SK-MEL-5 (cell line): ENCODE data around the gene EME2. TPM values are rescaled to one million over a fixed set of nuclear protein-coding genes. Genes with fewer than 3 reads are reported as not detected.

Experiments used
- DNase-seq: peaks from one replicate; pipeline ENCODE4 v3.0.0-alpha.2; 2016; ENCODE audit warnings: low read depth, low spot score
- in situ Hi-C: cut with HindIII; loops from 2 replicates; pipeline ENCODE4 v1.10.0; 2016; ENCODE audit warnings: low sequenced_read_pairs, high pct_unique_total_duplicates, low pct_unique_long_range_greater_than_20kb
- total RNA-seq: library from RNA; depleted of rRNA; stranded (reverse); fragments of >200 nt; shearing (Covaris generic); gene quantifications from 2 replicates; pipeline ENCODE4 v1.2.3, GENCODE V29; 2014

EME2 gene
- total RNA-seq, 1 experiment from 2014 or later, result 4.3 TPM

- no peak for DNase-seq
- in situ Hi-C loops, result no loop called here
Measured at GRCh38 chr16:1784977-1785845, 12.6 kb downstream of the EME2 start.

- in situ Hi-C loops, result no loop called here
- DNase-seq, result no peak
Measured at GRCh38 chr16:1785846-1786170, 13.2 kb downstream of the EME2 start.

- DNase-seq, result no peak
- in situ Hi-C loops, result no loop called here
Measured at GRCh38 chr16:1786242-1787055, 13.8 kb downstream of the EME2 start.

GRCh38 chr16:1787056-1787321, 14.4 kb downstream of the EME2 start:
- DNase-seq, result no peak
- in situ Hi-C loops, result no loop called here

- in situ Hi-C loops, result no loop called here
- no peak for DNase-seq
Measured at GRCh38 chr16:1787322-1788094, 14.9 kb downstream of the EME2 start.

GRCh38 chr16:1788095-1788707, 15.6 kb downstream of the EME2 start:
- no peak for DNase-seq
- in situ Hi-C loops, result no loop called here

- DNase-seq, result no peak
- in situ Hi-C loops, result no loop called here
Measured at GRCh38 chr16:1788708-1789100, 16.1 kb downstream of the EME2 start.

- in situ Hi-C loops, result no loop called here
- no peak for DNase-seq
Measured at GRCh38 chr16:1789643-1790045, 17.0 kb downstream of the EME2 start.

- in situ Hi-C loops, result no loop called here
- no peak for DNase-seq
Measured at GRCh38 chr16:1790261-1790610, 17.6 kb downstream of the EME2 start.

GRCh38 chr16:1790611-1791255, 18.1 kb downstream of the EME2 start:
- DNase-seq, result no peak
- in situ Hi-C loops, result no loop called here

- no peak for DNase-seq
- in situ Hi-C loops, result no loop called here
Measured at GRCh38 chr16:1791256-1791942, 18.8 kb downstream of the EME2 start.

- DNase-seq, result no peak
- in situ Hi-C loops, result no loop called here
Measured at GRCh38 chr16:1791943-1792812, 19.6 kb downstream of the EME2 start.

GRCh38 chr16:1792836-1793577, 20.4 kb downstream of the EME2 start:
- DNase-seq, result no peak

GRCh38 chr16:1793578-1794220, 21.1 kb downstream of the EME2 start, which contains the start of gene IGFALS:
TSS of gene IGFALS (minus strand) at chr16:1793705. CDS start at chr16:1793652, 53 bp downstream.
- DNase-seq, result no peak
- in situ Hi-C loops, result no loop called here

More at GRCh38 chr16:1792836-1793577, 20.4 kb downstream of the EME2 start:
- in situ Hi-C loops, result no loop called here

GRCh38 chr16:1794221-1794871, 21.7 kb downstream of the EME2 start:
- DNase-seq, result no peak
- in situ Hi-C loops, result no loop called here
